NCI-H1417 (cell line): ENCODE data around the gene TUBA4B.
A peak's percentile ranks its signal among the peaks of the same experiment; 100 is the strongest.
"Not testable (repeated sequence)": the region's sequence is repeated elsewhere in the genome, so short reads cannot be mapped to it uniquely, and the experiment has no call there.

Experiments used
- DNase-seq, 3 experiments: peaks; one replicate each; lab custom pipeline; 2025; lab: John Stamatoyannopoulos, UW

TUBA4B gene

DNA sequence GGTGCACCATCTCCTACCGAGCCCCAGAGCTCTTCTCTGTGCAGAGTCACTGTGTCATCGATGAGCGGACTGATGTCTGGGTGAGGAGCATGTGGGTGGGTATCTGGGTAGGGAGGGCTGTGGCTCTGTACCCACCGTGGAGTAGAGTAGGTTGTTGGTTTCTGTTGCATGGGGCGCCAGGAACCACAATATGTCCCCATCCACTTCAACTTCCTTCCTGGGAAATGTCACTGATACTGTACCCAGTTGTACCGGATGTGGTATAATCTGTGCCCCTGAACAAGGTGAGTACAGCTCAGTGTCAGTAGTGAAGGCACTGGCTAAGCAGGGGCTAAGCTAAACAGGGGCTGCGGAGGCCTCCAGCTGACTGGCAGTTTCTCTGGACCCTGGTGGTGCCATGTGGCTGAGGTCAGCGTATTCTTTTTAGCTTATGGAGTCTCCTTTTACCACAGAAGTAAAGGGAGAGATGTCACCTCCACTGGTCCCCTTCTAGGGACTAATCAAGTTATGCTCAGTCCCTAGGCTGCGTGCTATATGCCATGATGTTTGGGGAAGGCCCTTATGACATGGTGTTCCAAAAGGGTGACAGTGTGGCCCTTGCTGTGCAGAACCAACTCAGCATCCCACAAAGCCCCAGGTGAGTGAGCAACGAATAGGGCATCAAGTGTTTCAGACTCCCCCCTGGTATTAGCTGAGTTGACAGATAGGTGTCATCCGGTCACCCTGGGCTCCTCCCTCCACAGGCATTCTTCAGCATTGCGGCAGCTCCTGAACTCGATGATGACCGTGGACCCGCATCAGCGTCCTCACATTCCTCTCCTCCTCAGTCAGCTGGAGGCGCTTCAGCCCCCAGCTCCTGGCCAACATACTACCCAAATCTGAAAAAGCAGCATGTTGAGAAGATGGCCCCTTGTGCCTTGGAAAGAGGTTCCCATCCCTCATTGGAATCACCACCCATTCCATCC is 5.1 kb upstream of the TUBA4B start:
- no peak for DNase-seq

DNA sequence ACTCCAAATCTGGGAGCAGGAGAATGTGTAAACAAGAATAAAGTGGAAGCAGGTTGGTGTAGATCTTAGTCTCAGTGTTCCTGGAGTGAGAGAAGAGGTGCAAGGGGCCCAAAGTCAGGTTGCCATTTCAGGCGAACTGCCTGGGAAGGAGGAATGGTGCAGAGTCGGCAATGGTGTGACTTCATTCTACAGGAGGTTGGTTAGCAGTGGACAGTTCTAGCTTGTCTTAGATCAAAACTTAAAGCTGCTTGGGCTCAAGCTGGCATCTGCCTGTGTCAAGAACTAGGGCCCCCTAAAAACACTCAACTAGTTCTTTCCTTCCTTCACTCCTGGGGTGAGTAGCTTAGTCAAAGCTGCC is 4.2 kb upstream of the TUBA4B start:
- DNase-seq: no peak

DNA sequence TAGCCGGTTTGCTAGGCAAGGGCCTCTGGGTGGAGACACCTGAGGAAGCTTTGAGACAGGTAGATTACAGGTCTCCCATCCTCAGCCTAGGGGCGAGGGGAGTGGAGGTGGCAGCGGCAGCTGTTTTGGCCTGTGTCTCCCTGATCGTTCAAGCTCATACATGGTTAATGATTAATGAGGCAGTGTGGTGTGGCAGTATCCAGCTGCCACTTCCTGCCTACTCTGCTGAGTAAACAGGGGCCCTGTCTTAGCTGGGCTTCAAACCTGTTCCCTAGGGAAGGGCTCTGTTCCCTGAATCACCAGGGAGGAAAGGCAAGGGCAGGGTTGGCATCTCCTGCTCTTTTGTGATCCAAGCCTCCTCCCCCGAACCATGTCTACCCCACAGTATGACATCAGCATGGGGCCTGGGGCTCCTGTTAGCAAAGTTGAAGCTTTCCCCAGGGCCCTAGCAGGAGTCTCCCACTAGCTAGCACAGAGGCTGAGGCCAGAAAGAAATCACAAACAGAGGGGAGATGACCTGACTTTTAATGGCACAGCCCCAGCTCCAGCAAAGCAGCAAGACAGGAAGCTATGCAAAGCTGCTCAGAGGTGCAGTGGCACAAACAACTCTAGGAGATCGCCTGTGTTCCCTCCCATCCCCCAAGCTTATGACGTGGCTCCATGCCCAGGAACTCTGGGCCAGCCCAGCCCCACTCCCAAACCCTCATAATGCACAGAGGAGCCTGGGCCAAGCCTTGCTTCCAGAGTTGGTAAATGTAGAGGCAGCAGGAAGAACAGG is 3.7 kb upstream of the TUBA4B start:
- peak in 2 of 3 experiments; percentile 80 to 92 for DNase-seq

- DNase-seq: no peak
These were observed 2.8 kb upstream of the TUBA4B start for GRCh38 chr2:219250049-219250781.

DNA sequence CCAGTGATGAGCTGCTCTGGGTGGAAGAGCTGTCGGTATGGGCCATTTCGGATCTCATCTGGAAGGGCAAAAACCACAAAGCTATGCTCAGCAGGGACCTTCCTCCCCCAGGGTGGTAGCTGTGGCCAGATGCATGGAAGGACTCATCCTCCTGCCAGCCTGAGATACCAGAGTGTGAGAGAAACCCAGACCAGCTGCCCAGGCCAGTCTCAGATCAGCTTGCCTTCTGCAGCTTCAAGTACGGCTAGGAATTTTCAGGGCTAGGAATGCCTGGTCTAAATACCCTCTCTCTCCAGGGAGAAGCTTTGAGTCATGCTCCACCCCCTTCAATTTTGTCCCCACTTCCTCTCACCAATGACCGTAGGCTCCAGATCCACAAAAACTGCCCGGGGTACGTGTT is 1.4 kb upstream of the TUBA4B start:
- DNase-seq: no peak

DNA sequence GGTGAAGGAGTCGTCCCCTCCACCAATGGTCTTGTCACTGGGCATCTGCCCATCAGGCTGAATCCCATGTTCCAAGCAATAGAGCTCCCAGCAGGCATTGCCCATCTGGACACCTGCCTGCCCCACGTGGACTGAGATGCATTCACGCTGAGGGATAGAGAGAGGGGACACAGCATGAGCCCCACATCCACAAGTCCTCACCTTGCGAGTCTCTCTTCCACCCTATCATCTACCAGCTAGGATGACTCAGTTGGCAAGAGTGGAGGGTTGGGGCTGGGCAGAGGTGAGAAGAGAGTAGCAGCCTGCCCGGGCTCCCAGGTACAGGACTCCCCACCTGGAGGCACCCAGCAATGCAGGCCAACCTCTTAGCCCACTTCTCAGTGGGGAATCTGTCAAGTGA is 959 bp upstream of the TUBA4B start:
- peak in 2 of 3 experiments; percentile 39 to 66 for DNase-seq

DNA sequence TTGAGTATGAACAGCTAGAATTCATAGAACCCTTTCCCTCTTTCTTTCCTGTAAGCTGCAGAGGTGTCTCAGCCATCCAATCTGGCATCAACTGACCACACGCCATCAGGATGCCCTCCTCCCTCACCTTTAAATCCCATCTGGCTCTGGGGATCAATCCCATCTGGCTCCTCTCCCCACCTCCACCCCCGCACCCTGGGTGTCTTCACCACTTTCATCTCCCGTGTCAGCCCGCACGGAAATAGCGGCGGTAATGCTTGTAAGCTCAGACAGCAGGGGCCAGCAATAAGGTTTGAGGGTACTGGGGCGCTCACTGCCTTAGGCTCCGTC is 508 bp upstream of the TUBA4B start:
- peak in 2 of 3 experiments; percentile 36 to 60 for DNase-seq

- peak; percentile 78 to 85 (median 84) for DNase-seq
These were observed 928 bp downstream of the TUBA4B start, which contains the start of gene TUBA4A for GRCh38 chr2:219253753-219254589. TSS of gene TUBA4A (minus strand) at chr2:219253918. CDS start at chr2:219253858, 60 bp downstream.

- no peak for DNase-seq
These were observed 1.7 kb downstream of the TUBA4B start for GRCh38 chr2:219254590-219255201.

DNA sequence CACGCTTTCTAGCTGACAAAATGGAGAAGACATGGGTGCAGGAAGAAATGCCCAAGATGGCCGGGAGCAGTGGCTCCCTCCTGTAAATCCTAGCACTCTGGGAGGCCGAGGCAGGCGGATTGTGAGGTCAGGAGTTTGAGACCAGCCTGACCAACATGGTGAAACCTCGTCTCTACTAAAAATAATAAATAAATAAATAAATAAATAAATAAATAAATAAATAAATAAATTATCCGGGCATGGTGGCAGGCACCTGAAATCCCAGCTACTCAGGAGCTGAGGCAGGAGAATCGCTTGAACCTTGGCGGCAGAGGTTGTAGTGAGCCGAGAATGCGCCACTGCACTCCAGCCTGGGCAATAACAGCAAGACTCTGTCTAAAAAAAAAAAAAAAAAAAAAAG is 5.9 kb downstream of the TUBA4B start:
- not testable (repeated sequence) for DNase-seq

DNA sequence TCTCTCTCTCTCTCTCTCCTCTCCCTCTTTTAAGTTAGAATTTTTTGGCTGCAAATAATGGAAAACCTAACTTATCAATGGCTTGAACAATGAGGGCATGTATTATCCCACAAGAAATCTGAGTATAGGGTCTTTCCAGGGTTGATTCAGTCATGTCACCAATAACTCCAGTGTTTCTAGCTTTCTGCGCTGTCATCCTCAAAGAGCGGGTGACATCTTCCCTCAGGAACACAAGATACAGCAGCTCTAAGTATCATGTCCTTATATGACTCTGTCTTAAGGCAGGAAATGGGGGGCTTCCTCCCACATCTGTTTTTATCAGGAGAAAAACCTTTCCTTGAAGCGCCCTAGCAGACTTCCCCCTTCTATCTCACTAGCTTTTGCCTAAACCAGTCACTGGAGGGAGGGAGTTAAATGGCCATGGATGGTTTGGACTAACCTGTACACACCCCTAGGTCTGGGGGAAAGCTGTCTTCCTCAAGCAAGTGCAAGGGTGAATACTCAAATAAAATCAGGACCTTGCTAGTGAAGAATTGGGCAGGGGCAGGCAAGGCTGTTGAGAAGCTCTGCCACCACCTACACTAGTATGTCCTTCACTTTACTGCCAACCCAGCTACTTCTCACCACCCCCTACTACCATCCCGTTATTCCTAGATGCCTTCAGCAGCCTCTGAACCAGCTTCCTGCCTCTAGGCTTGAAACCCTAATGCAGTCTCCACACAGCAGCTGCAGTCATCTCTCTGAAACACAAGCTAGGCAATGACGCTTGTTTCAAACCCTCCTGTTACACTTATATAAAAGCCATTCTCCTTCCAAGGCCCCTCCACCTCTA is 8.2 kb downstream of the TUBA4B start:
- no peak for DNase-seq

DNA sequence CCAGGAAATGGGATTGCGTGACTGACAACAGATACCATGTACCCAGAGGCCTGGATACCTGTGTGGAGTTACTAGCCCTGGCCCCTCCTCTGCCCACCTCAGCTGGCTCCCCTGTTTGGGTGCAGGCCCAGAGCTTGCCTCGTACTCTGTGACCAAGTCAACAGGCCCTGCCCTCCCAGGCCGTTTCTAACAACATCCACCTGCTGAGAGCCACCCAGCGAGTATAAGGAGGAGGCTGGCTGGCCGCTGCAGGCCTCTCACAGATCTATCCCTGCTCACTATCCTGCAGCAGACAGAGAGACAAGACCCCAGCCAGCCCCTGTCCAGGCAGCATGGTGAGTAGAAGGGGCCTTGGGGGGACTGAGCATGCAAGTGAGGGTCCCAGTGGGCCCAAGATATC is 13.2 kb downstream of the TUBA4B start:
- no peak for DNase-seq

GRCh38 chr2:219266886-219267285 is 13.8 kb downstream of the TUBA4B start:
- DNase-seq: no peak

DNA sequence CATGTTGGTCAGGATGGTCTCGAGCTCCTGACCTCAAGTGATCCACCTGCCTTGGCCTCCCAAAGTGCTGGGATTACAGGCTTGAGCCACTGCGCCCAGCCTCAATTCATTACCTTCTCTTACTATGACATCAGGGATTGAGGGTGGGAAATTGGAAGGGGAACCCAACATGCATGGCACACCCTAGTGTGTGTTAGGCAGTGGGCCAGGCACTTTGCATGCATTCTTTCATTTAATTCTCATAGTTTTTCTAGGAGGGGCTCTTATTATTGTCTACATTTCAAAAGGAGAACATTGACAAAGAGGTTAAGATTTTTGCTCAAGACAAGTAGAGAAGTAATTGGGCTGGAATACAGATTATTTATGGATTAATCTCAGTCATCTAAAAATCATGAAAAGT is 15.3 kb downstream of the TUBA4B start:
- no peak for DNase-seq

GRCh38 chr2:219269362-219270054 is 16.5 kb downstream of the TUBA4B start:
- peak; percentile 28 to 79 (median 64) for DNase-seq

- no peak for DNase-seq
These were observed 17.0 kb downstream of the TUBA4B start for GRCh38 chr2:219270055-219270372.

- DNase-seq: no peak
These were observed 18.0 kb downstream of the TUBA4B start for GRCh38 chr2:219271021-219271420.

- no peak for DNase-seq
These were observed 19.3 kb downstream of the TUBA4B start for GRCh38 chr2:219272356-219272755.

DNA sequence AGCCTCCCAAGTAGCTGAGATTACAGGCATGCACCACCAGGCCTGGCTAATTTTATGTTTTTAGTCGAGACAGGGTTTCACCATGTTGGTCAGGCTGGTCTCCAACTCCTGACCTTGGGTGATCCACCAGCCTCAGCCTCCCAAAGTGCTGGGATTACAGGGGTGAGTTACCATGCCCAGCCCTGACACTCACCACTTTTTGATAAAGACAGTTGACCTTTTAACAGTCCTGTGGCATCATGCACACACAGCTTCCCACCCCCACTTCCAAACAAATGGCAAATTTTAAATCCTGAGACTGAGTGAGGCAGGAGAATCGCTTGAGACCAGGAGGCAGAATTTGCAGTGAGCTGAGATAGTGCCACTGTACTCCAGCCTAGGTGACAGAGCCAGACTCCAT is 20.0 kb downstream of the TUBA4B start:
- no peak for DNase-seq

DNA sequence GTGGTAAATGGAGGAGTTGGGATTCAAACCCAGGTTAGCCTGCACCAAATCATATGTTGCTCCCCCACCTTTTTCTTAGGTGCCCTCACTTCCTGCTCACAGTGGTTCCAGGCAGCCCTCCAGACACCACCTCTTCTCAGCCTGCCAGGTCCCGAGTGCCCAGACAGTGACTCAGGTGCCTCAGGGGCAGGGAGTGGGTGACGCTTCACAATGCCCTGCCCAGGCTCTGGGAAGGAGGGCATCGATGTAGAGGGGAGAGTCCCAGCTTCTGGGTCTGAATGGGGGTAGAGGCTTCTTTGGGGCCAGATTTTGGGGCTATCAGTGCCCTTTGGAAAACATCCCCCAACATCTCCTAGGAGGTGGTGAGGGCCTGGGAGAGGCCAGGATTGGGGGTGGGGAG is 20.9 kb downstream of the TUBA4B start:
- no peak for DNase-seq
